SK-N-SH treated with all-trans-retinoic acid at 6 μM for 48 hours (cell line): Measurements from ENCODE around the gene JUN.

Source experiments
- ARNTL ChIP-seq: fragments of 450-650 bp; formaldehyde crosslinking; IDR thresholded peaks from 2 replicates; pipeline ENCODE4 v1.5.0; 2020; ENCODE audit warnings: low read depth, mild to moderate bottlenecking, moderate library complexity, borderline replicate concordance
- BACH2 ChIP-seq: fragments of 250-450 bp; sonication (Bioruptor Pico); IDR thresholded peaks from 2 replicates; pipeline ENCODE4 v1.9.0; 2021; ENCODE audit warnings: mild to moderate bottlenecking, borderline replicate concordance
- CREB5 ChIP-seq: fragments of 250-450 bp; sonication (Bioruptor Pico); IDR thresholded peaks from 2 replicates; pipeline ENCODE4 v1.5.1; 2020; ENCODE audit warnings: low read depth, mild to moderate bottlenecking, moderate library complexity
- CSDC2 ChIP-seq: fragments of 250-450 bp; sonication (Bioruptor Pico); IDR thresholded peaks from 2 replicates; pipeline ENCODE4 v1.5.0; 2020; ENCODE audit warnings: mild to moderate bottlenecking, moderate library complexity
- CSRNP3 ChIP-seq: fragments of 250-450 bp; sonication (Bioruptor Pico); IDR thresholded peaks from 2 replicates; pipeline ENCODE4 v1.5.1; 2021; ENCODE audit warnings: mild to moderate bottlenecking, moderate library complexity
- ESRRG ChIP-seq: fragments of 250-450 bp; sonication (Bioruptor Pico); IDR thresholded peaks from 2 replicates; pipeline ENCODE4 v1.6.1; 2021; ENCODE audit warnings: mild to moderate bottlenecking
- ISL1 ChIP-seq: fragments of 250-450 bp; sonication (Bioruptor Pico); IDR thresholded peaks from 2 replicates; pipeline ENCODE4 v2.1.2; 2022; ENCODE audit warnings: mild to moderate bottlenecking, moderate library complexity
- SNAI2 ChIP-seq: fragments of 250-450 bp; sonication (Bioruptor Pico); IDR thresholded peaks from 2 replicates; pipeline ENCODE4 v1.5.0; 2020; ENCODE audit warnings: mild to moderate bottlenecking, moderate library complexity
- TOX ChIP-seq: fragments of 250-450 bp; sonication (Bioruptor Pico); IDR thresholded peaks from 2 replicates; pipeline ENCODE4 v1.8.0; 2021; ENCODE audit warnings: mild to moderate bottlenecking, moderate library complexity, borderline replicate concordance
- ZFP3 ChIP-seq: fragments of 250-450 bp; sonication (Bioruptor Pico); IDR thresholded peaks from 2 replicates; pipeline ENCODE4 v1.5.0; 2020; ENCODE audit warnings: mild to moderate bottlenecking, moderate library complexity
- ZFP30 ChIP-seq: fragments of 450-650 bp; formaldehyde crosslinking; IDR thresholded peaks from 2 replicates; pipeline ENCODE4 v1.5.0; 2022; ENCODE audit warnings: mild to moderate bottlenecking, moderate library complexity
- ZNF8 ChIP-seq: fragments of 450-650 bp; formaldehyde crosslinking; IDR thresholded peaks from 2 replicates; pipeline ENCODE4 v1.5.0; 2020; ENCODE audit warnings: mild to moderate bottlenecking, moderate library complexity

GRCh38 chr1:58754683-58755467 lies 29.0 kb downstream of the JUN start:
- TF ChIP-seq ARNTL (CRISPR knock-in tag) = no peak
- TF ChIP-seq ZFP3 (CRISPR knock-in tag) = no peak
- no peak for TF ChIP-seq ISL1 (CRISPR knock-in tag)
- TF ChIP-seq BACH2 (CRISPR knock-in tag) = no peak
- no peak for TF ChIP-seq TOX
- no peak for TF ChIP-seq CSDC2 (CRISPR knock-in tag)
- TF ChIP-seq ZFP30 = no peak
- TF ChIP-seq CSRNP3 = no peak
- TF ChIP-seq CREB5 = no peak
- no peak for TF ChIP-seq SNAI2 (CRISPR knock-in tag)
- no peak for TF ChIP-seq ZNF8
- TF ChIP-seq ESRRG (CRISPR knock-in tag) = no peak
